Thyroid gland (tissue), 4 donors: Measurements from ENCODE around the gene LEP. TPM values are rescaled to one million over a fixed set of nuclear protein-coding genes. Genes with fewer than 3 reads are reported as not detected.

Experiments
- DNase-seq, 2 donors: peaks; one replicate each; pipeline ENCODE4 v3.0.0-alpha.2; 2019
- H3K27ac ChIP-seq, 3 donors: fragments of 200-600 bp; sonication (generic); 1 replicate in 2 of 3; 2 replicates in 1 of 3; pipeline ENCODE4 v1.5.1; 2016 to 2019; ENCODE audit warnings: mild to moderate bottlenecking in 1 of 3, moderate library complexity in 1 of 3
- H3K27me3 ChIP-seq: fragments of 200-600 bp; sonication (generic); one replicate; pipeline ENCODE4 v1.5.1; 2019
- H3K36me3 ChIP-seq, 2 donors: fragments of 200-600 bp; sonication (generic); one replicate each; pipeline ENCODE4 v1.5.1; 2016 to 2019
- H3K4me1 ChIP-seq, 2 donors: fragments of 200-600 bp; sonication (generic); one replicate each; pipeline ENCODE4 v1.5.1; 2017 to 2019
- H3K4me3 ChIP-seq, 3 donors: fragments of 200-600 bp; sonication (generic); replicated peaks in 1 of 3; 1 replicate in 2 of 3; 2 replicates in 1 of 3; pipeline ENCODE4 v1.5.1; 2016; ENCODE audit warnings: mild to moderate bottlenecking in 1 of 3
- H3K9me3 ChIP-seq: fragments of 200-600 bp; sonication (generic); one replicate; pipeline ENCODE4 v1.5.1; 2017
- CTCF ChIP-seq, 6 experiments: fragments of 200-600 bp in 3 of 6; fragments of 450-650 bp in 3 of 6; sonication (generic) in 3 of 6; IDR thresholded peaks; one replicate each; pipeline ENCODE4 v1.5.1; 2016 to 2019; ENCODE audit warnings: antibody characterized with exemption in 6 of 6, mild to moderate bottlenecking in 2 of 6, inconsistent platforms in 1 of 6, moderate library complexity in 1 of 6
- POLR2A ChIP-seq, 2 donors: fragments of 450-650 bp; IDR thresholded peaks; one replicate each; pipeline ENCODE4 v1.6.1; 2017; ENCODE audit warnings: antibody characterized with exemption in 2 of 2, mild to moderate bottlenecking in 2 of 2, moderate library complexity in 1 of 2
- WGBS, 2 donors: methylation state at CpG; one replicate each; pipeline ENCODE4 v1.1.5; 2017; 5-methylcytosine and 5-hydroxymethylcytosine counted together
- intact Hi-C: fragments of 100-400 bp; cut with DNase I; formaldehyde crosslinking; loops from one replicate; pipeline ENCODE4 v1.15.1; 2023
- total RNA-seq, 4 donors: library from RNA; depleted of rRNA; stranded (reverse); fragments of >200 nt; gene quantifications; one replicate each; pipeline ENCODE4 v1.2.3, GENCODE V29; 2016

LEP gene
- total RNA-seq, 4 donors from 2014 or later: 0.11 to 0.40 TPM; not detected in 2

- no peak for TF ChIP-seq POLR2A (IDR thresholded peaks at IDR 0.05)
- TF ChIP-seq CTCF (IDR thresholded peaks at IDR 0.05): no peak
- Histone ChIP-seq H3K36me3 (no peaks in the 10 kb centered on the region), H3K4me1 (peaks cover 12 to 16% of the 10 kb centered on the region in 2 donors), H3K27me3 (no peaks in the 10 kb centered on the region), H3K9me3 (no peaks in the 10 kb centered on the region), H3K27ac (no peak overlapping the region), H3K4me3 (no peak overlapping the region)
- whole genome bisulfite sequencing, 2 donors: 79 to 88% methylated on average over 9 to 12 of the region's 12 CpGs
- DNase-seq: no peak
- intact Hi-C loops: no loop called here
Measured at GRCh38 chr7:128260069-128260795, 19.2 kb downstream of the LEP start.

- TF ChIP-seq POLR2A (IDR thresholded peaks at IDR 0.05) (no peak), CTCF (IDR thresholded peaks at IDR 0.05) (no peak)
- 96 to 98% methylated on average over 13 to 15 of the region's 15 CpGs for WGBS, 2 donors
- intact Hi-C loops: no loop called here
Measured at GRCh38 chr7:128262273-128263028, 21.4 kb downstream of the LEP start.

GRCh38 chr7:128263420-128263819 is 22.3 kb downstream of the LEP start:
- 70 to 85% methylated on average over 3 of the region's 3 CpGs for whole genome bisulfite sequencing, 2 donors
- H3K36me3 ChIP-seq: no peaks in the 10 kb centered on the region
- TF ChIP-seq POLR2A (IDR thresholded peaks at IDR 0.05) (no peak), CTCF (IDR thresholded peaks at IDR 0.05) (no peak)
- H3K9me3 ChIP-seq: no peaks in the 10 kb centered on the region
- no peak overlapping the region for H3K4me3 ChIP-seq
- H3K4me1 ChIP-seq: peaks cover 22 to 29% of the 10 kb centered on the region in 2 donors
- H3K27ac ChIP-seq: no peak overlapping the region
- DNase-seq: no peak
- intact Hi-C loops: no loop called here
- H3K27me3 ChIP-seq: no peaks in the 10 kb centered on the region

More at GRCh38 chr7:128262273-128263028, 21.4 kb downstream of the LEP start:
- no peaks in the 10 kb centered on the region for H3K36me3 ChIP-seq
- no peaks in the 10 kb centered on the region for H3K9me3 ChIP-seq
- no peak overlapping the region for H3K27ac ChIP-seq
- no peak overlapping the region for H3K4me3 ChIP-seq
- no peaks in the 10 kb centered on the region for H3K27me3 ChIP-seq
- DNase-seq: no peak
- peaks cover 22 to 28% of the 10 kb centered on the region in 2 donors for H3K4me1 ChIP-seq

GRCh38 chr7:128264477-128264876 is 23.4 kb downstream of the LEP start:
- Histone ChIP-seq H3K4me3 (no peak overlapping the region), H3K27me3 (no peaks in the 10 kb centered on the region), H3K9me3 (no peaks in the 10 kb centered on the region), H3K27ac (no peak overlapping the region), H3K4me1 (peaks cover 17 to 23% of the 10 kb centered on the region in 2 donors), H3K36me3 (no peaks in the 10 kb centered on the region)
- 55 to 67% methylated on average over 2 of the region's 2 CpGs for WGBS, 2 donors
- TF ChIP-seq CTCF (IDR thresholded peaks at IDR 0.05) (no peak), POLR2A (IDR thresholded peaks at IDR 0.05) (no peak)
- no peak for DNase-seq
- intact Hi-C loops: no loop called here
